HUES6 (cell line): ENCODE measurements around the gene PRTN3.

Experiments
- H3K27ac ChIP-seq: 2 replicates; pipeline ENCODE4 v1.7.0; 2013; ENCODE audit warnings: low read depth, mild to moderate bottlenecking, low read length, inconsistent platforms
- H3K27me3 ChIP-seq: 2 replicates; pipeline ENCODE4 v1.6.1; 2013; ENCODE audit warnings: low read length; ENCODE audit not compliant: control insufficient read depth, insufficient read depth
- H3K36me3 ChIP-seq: 2 replicates; pipeline ENCODE4 v1.6.1; 2013; ENCODE audit warnings: low read length; ENCODE audit not compliant: control insufficient read depth, insufficient read depth
- H3K4me1 ChIP-seq: 2 replicates; pipeline ENCODE4 v1.6.1; 2013; ENCODE audit warnings: low read length; ENCODE audit not compliant: control insufficient read depth, insufficient read depth
- H3K4me3 ChIP-seq: 2 replicates; pipeline ENCODE4 v1.5.1; 2013; ENCODE audit warnings: low read depth, low read length
- H3K9ac ChIP-seq: one replicate; pipeline ENCODE4 v1.6.1; 2013; ENCODE audit warnings: mild to moderate bottlenecking, low read length
- H3K9me3 ChIP-seq: 2 replicates; pipeline ENCODE4 v1.6.1; 2013; ENCODE audit warnings: low read depth, low read length; ENCODE audit not compliant: control insufficient read depth, insufficient read depth

Gene PRTN3

DNA sequence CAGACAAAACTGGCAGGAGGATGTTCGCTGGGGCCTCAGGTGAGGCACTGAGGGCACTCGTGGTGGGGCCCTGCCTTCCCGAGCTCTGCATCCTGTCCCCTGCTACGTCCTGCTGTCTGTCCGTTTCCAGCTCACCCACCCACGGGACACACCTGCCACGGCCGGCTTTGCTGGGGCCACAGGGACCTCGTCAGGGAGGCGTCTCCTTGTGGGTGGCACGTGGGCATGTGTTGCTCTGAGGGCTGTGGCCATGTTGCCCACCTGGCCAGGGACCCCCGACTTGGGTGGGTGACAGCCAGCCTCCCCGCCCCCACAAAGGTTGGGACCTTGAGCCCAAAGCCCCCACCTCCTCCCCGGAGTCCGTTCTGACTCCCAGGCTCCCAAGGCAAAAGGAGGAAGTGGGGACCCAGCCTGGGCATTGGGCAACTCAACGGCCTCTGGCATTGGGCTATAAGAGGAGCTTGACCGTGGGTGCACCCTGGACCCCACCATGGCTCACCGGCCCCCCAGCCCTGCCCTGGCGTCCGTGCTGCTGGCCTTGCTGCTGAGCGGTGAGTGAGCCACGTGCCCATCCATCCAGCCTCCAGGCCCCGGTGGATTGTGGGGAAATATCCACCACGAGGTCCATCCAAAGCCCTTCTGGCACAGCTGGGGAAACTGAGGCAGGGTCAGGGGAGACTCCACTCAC is at the start of gene PRTN3:
Gene PRTN3, plus strand, starts transcription at position 481 of the 688 bp plus-strand sequence. Its CDS starts 10 bp downstream, at position 491.
- Histone ChIP-seq H3K9ac (no peak within 1 kb of the TSS), H3K36me3 (no peaks in the 10 kb centered on the region), H3K9me3 (no peaks in the 10 kb centered on the region), H3K4me3 (no peak within 1 kb of the TSS), H3K4me1 (no peaks in the 10 kb centered on the region), H3K27ac (no peak within 1 kb of the TSS), H3K27me3 (peaks cover 31% of the 10 kb centered on the region)

DNA sequence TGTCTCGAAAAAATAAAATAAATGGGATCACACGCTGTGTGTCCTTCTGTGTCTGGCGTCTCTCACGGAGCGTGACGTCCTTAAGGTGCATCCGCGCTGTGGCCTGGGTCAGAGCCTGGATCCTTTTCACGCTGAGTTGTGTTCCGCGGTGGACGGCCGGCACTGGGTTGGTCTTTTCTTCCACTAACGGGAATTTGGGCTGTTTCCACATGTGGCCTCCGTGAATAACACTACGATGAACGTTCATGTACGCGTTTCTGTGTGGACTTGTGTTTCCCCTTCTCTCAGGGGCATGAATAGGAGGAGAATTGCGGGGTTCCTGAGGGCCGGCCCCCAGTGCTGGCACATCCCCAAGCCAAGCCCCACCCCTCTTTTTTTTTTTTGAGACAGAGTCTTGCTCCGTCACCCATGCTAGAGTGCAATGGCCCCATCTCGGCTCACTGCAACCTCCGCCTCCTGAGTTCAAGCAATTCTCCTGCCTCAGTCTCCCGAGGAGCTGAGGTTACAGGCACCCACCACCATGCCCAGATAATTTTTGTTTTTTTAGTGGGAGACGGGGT is 49.7 kb upstream of the PRTN3 start:
- Histone ChIP-seq H3K27ac (no peak overlapping the region; the same call in 1 of the 2 replicates), H3K4me1 (peaks cover 37% of the 10 kb centered on the region), H3K4me3 (no peak overlapping the region), H3K9ac (peak overlapping the region; percentile 39), H3K9me3 (no peaks in the 10 kb centered on the region), H3K27me3 (no peaks in the 10 kb centered on the region), H3K36me3 (no peaks in the 10 kb centered on the region)

DNA sequence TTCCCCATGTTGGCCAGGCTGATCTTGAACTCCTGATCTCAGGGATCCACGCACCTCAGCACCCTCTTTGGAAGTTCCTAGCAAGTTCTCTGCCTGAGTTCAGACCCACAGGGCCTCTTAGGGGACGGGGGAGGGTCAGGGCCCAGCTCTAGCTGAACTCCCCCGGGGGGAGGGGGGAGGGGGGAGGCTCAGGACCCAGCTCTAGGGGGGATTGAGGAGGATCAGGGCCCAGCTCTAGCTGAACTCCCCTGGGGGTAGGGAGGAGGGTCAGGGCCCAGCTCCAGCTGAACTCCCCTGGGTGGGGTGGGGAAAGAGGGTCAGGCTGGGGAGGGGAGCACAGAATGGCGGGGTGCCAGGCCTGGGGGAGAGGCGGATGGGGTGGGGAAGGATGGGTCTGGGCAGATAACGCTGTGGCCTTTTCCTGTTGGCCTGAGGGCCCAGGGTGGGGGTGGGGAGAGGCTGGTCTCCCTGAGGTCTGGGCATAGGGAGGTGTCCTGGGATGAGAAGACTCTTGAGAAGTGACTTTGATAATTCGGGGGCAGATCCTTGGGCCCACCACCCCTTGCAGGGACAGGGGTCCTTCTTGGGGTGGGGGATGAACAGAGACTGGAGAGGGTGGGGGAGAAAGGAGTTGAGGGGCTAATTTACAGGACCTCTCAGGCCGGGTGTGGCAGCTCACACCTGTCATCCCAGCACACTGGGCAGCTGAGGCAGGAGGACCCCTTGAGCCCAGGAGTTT is 49.1 kb upstream of the PRTN3 start:
- Histone ChIP-seq H3K9ac (peak overlapping the region; percentile 39), H3K9me3 (no peaks in the 10 kb centered on the region), H3K36me3 (no peaks in the 10 kb centered on the region), H3K4me1 (peaks cover 37% of the 10 kb centered on the region), H3K4me3 (no peak overlapping the region), H3K27ac (no peak overlapping the region; the same call in 1 of the 2 replicates), H3K27me3 (no peaks in the 10 kb centered on the region)

DNA sequence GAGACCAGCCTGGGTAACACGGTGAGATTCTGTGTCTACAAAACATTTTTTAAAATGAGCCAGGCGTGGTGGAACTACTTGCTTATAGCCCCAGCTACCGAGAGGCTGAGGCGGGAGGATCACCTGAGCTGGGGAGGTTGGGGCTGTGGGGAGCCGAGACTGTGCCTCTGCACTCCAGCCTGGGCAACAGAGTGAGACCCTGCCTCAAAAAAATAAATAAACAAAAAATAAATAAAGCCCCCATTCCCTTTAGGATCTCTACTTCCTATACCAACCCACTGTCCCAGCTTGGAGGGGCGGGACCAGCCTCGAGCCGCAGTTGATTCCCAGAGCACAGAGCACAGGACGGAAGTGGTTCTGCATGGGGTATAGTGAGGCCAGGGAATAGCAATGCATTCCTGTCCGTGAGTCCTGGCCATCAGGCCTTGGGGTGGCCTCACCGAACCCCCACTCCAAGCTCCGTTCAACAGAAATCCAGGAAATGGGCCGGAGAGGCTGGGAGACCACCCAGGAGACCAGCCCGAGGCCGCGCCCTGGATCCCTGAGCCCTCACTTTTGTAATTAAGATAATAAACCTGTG is 48.4 kb upstream of the PRTN3 start:
- Histone ChIP-seq H3K36me3 (no peaks in the 10 kb centered on the region), H3K4me3 (no peak overlapping the region), H3K9ac (no peak overlapping the region), H3K27ac (no peak overlapping the region), H3K4me1 (peaks cover 36% of the 10 kb centered on the region), H3K27me3 (no peaks in the 10 kb centered on the region), H3K9me3 (no peaks in the 10 kb centered on the region)

- peaks cover 28% of the 10 kb centered on the region for H3K4me1 ChIP-seq
- no peaks in the 10 kb centered on the region for H3K9me3 ChIP-seq
- no peaks in the 10 kb centered on the region for H3K27me3 ChIP-seq
- no peak overlapping the region for H3K9ac ChIP-seq
- no peak overlapping the region for H3K4me3 ChIP-seq
- no peak overlapping the region for H3K27ac ChIP-seq
- H3K36me3 ChIP-seq: peaks cover 7% of the 10 kb centered on the region
Observed at GRCh38 chr19:793806-794205, 47.0 kb upstream of the PRTN3 start.

- H3K9me3 ChIP-seq: no peaks in the 10 kb centered on the region
- peaks cover 27% of the 10 kb centered on the region for H3K4me1 ChIP-seq
- no peak overlapping the region for H3K9ac ChIP-seq
- H3K4me3 ChIP-seq: no peak overlapping the region
- no peaks in the 10 kb centered on the region for H3K27me3 ChIP-seq
- H3K27ac ChIP-seq: no peak overlapping the region
- H3K36me3 ChIP-seq: peaks cover 19% of the 10 kb centered on the region
Observed at GRCh38 chr19:795073-795611, 45.7 kb upstream of the PRTN3 start.

DNA sequence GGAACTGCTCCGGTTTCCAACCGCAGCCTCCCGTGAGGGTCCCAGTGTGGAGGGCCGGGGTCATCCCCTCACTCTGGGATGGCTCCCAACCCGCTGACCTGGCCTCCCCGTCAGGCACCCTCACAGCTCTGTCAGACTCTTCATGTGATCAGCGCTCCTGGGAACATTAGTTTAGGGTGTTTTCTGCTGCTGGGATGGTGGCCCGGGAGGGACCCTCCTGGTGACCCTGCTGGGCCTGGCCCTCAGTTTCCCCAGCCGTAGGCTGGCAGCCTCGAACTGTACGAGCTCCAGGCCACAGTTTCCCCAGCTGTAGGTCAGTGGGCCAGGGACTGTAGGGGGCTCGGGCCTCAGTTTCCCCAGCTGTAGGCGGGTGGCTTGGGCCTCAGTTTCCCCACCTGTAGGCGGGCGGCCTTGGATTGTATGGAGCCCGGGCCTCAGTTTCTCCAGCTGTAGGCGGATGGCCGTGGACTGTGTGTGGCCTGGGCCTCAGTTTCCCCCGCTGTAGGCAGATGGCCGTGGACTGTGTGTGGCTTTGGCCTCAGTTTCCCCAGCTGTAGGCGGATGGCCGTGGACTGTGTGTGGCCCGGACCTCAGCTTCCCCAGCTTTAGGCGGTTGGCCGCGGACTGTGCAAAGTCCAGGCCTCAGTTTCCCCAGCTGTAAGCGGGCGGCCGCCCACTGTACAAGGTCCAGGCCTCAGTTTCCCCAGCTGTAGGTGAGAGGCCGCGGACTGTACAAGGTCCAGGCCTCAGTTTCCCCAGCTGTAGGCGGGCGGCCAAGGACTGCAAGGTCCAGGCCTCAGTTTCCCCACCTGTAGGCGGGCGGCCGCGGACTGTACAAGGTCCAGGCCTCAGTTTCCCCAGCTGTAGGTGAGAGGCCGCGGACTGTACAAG is 44.9 kb upstream of the PRTN3 start:
- Histone ChIP-seq H3K4me1 (peaks cover 33% of the 10 kb centered on the region), H3K9me3 (no peaks in the 10 kb centered on the region), H3K27ac (no peak overlapping the region), H3K36me3 (peaks cover 27% of the 10 kb centered on the region), H3K4me3 (peak overlapping the region; percentile 55; the same call in 1 of the 2 replicates), H3K27me3 (no peaks in the 10 kb centered on the region), H3K9ac (no peak overlapping the region)

DNA sequence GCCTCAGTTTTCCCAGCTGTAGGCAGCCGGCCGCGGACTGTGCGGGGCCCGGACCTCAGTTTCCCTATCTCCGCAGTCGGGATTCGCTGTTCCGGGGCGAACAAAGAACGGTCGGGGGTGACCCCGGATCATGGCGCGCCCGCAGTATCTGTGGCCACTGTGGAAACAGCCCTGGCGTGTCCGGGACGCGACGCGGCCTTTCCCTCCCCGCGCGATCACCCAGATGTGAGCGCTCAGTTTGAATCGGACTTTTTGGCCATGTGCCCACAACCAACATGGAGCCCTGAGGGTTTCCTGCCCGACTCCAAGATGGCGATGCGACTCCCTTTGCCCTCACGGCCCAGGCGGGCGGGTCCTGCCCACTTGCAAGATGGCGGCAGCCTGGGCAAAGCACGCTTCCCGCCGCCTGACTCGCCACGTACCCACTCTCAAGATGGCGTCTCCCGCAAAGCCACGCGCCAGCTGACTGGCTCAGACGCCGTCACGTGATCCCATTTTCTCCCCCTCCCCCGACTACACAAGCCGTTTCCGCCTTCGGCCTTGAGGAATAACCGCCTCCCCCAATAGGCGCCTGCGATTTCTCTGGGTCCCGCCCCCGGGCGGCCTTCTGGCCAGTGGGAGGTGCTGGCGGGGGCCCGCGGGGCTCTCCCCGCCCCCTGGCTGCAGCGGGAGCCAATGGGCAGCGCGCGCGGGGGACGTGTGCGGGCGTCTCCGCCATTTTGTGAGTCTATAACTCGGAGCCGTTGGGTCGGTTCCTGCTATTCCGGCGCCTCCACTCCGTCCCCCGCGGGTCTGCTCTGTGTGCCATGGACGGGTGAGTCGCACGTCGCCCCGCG is 43.9 kb upstream of the PRTN3 start, which contains the start of gene PTBP1:
Gene PTBP1, plus strand, starts transcription at position 761 of the 836 bp plus-strand sequence. Its CDS starts 46 bp downstream, at position 807.
- Histone ChIP-seq H3K4me3 (peak within 1 kb of the TSS; percentile 92), H3K9me3 (no peaks in the 10 kb centered on the region), H3K9ac (peak within 1 kb of the TSS; percentile 92), H3K4me1 (peaks cover 36% of the 10 kb centered on the region), H3K36me3 (peaks cover 36% of the 10 kb centered on the region), H3K27me3 (no peaks in the 10 kb centered on the region), H3K27ac (peak within 1 kb of the TSS; percentile 92)

- Histone ChIP-seq H3K4me1 (peaks cover 31% of the 10 kb centered on the region), H3K4me3 (peak overlapping the region; percentile 92), H3K9ac (peak overlapping the region; percentile 92), H3K27ac (peak overlapping the region; percentile 92), H3K36me3 (peaks cover 45% of the 10 kb centered on the region), H3K27me3 (no peaks in the 10 kb centered on the region), H3K9me3 (no peaks in the 10 kb centered on the region)
Observed at GRCh38 chr19:797528-798414, 43.0 kb upstream of the PRTN3 start.
